ENCODE results near the gene LAMA1. TPM values are rescaled to one million over a fixed set of nuclear protein-coding genes. Genes with fewer than 3 reads are reported as not detected.
A peak's percentile ranks its signal among the peaks of the same experiment; 100 is the strongest.

Gene LAMA1
- total RNA-seq, 1 donor from 2014 or later, result 1.4 TPM

DNA sequence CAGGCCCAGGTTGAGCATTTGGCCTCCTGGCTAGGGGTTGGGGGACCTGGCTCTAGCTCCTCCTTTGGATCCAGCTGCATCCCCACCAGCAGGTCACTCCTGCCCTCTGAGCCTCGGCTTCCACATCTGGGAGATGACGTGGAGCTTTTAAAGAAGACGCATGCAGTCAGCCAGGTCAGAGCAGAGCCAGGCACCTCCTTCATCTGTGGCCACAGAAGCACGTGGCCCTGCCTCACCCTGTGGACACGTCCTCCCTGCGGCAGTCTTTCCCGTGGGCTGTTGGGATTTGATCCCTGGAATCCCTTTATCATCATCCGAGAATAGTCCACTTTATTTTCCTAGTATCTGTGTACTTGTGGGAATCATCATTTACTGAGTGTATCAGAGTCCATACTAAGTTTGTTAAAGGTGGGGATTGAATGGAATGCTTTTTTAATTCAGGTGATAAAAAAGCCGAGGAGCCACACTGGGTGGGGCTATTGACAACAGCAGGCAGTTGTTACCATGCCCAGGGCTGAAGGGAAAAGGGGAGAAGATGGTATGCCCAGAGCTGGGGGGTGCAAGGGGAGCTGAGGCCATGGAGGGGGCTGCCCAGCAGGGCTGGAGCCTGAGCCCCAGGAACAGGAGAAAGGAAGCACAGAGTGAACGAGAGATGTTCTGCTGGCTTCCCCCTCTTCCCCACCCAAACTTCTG lies 170.1 kb downstream of the LAMA1 start:
- Histone ChIP-seq H3K27ac (no peak overlapping the region), H3K4me1 (no peaks in the 10 kb centered on the region), H3K9me3 (no peaks in the 10 kb centered on the region), H3K4me3 (no peak overlapping the region), H3K27me3 (no peaks in the 10 kb centered on the region), H3K36me3 (no peaks in the 10 kb centered on the region)
- intact Hi-C loops (cut with DNase I), result no loop called here
- no peak for DNase-seq
- ATAC-seq, result no peak
- TF ChIP-seq, protein P1, sequence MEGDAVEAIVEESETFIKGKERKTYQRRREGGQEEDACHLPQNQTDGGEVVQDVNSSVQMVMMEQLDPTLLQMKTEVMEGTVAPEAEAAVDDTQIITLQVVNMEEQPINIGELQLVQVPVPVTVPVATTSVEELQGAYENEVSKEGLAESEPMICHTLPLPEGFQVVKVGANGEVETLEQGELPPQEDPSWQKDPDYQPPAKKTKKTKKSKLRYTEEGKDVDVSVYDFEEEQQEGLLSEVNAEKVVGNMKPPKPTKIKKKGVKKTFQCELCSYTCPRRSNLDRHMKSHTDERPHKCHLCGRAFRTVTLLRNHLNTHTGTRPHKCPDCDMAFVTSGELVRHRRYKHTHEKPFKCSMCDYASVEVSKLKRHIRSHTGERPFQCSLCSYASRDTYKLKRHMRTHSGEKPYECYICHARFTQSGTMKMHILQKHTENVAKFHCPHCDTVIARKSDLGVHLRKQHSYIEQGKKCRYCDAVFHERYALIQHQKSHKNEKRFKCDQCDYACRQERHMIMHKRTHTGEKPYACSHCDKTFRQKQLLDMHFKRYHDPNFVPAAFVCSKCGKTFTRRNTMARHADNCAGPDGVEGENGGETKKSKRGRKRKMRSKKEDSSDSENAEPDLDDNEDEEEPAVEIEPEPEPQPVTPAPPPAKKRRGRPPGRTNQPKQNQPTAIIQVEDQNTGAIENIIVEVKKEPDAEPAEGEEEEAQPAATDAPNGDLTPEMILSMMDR (IDR thresholded peaks at IDR 0.05), result no peak

DNA sequence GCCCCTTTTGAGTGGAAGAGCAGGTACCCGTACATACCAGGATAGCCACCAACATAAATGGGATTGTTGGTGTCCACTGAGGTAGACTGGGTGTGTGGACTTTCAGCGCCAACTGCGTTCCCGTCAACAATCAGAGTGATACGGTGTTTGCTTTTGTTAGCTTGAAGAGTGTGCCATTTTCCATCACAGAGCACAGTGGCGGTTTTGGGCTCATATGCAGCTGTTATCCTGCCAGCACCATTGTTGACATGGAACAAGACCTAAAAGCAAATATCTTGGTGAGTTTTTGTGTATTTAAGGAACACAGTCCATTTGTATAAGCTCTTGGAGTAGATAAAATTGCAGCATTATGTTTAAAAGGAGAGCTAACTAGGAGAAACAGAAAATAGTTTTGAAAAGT lies 174.5 kb downstream of the LAMA1 start:
- H3K4me1 ChIP-seq, result no peaks in the 10 kb centered on the region
- H3K27ac ChIP-seq, result no peak overlapping the region
- H3K4me3 ChIP-seq, result no peak overlapping the region
- TF ChIP-seq, protein P1 (IDR thresholded peaks at IDR 0.05), result no peak
- no peaks in the 10 kb centered on the region for H3K27me3 ChIP-seq
- intact Hi-C loops (cut with DNase I), result no loop called here
- no peaks in the 10 kb centered on the region for H3K36me3 ChIP-seq
- DNase-seq (no peak), ATAC-seq (peak; percentile 23)
- H3K9me3 ChIP-seq, result no peaks in the 10 kb centered on the region

DNA sequence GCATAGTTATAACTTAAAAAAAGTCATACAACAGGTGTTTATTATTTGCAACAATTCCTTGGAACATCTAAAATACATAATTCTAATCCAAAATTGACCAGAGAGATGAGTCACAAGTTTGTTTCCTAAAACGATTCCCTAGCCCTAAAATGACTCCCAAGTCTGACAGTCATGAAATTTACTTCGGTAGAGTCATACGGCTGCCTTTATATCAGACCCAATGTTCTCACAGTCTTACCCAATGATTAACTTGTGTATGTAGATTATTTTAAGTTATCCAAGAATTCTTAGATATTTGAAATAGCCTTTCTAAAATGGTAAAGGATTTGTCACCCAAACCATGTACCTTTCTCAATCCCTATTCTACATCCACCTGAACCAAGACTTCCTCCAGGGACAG lies 174.9 kb downstream of the LAMA1 start:
- Histone ChIP-seq H3K4me1 (no peaks in the 10 kb centered on the region), H3K36me3 (no peaks in the 10 kb centered on the region), H3K27me3 (no peaks in the 10 kb centered on the region), H3K9me3 (no peaks in the 10 kb centered on the region), H3K27ac (no peak overlapping the region), H3K4me3 (no peak overlapping the region)
- intact Hi-C loops (cut with DNase I), result no loop called here
- TF ChIP-seq, protein P1 (IDR thresholded peaks at IDR 0.05), result no peak
- DNase-seq (no peak), ATAC-seq (no peak)

DNA sequence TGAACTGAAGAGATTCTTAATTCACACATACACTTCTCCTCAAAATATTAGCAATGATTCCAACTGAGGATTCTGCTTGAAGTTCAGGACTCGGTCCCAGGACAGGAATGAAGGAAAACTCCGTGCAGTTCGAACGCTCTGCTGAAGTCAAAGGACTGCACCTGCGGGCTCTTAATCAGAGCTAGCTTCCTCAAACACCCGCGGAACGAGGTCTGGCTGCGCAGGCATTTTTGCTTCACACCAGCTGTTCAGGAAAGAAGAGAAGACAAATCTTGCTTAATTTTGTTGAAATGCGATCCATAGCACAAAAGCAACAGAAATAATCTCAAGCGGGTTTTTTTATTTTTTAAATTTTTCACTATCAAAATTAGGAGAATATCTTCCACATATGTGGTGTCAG lies 175.6 kb downstream of the LAMA1 start:
- H3K9me3 ChIP-seq, result no peaks in the 10 kb centered on the region
- ATAC-seq (no peak), DNase-seq (no peak)
- no peaks in the 10 kb centered on the region for H3K4me1 ChIP-seq
- intact Hi-C loops (cut with DNase I), result no loop called here
- no peaks in the 10 kb centered on the region for H3K27me3 ChIP-seq
- no peak overlapping the region for H3K27ac ChIP-seq
- TF ChIP-seq, protein P1 (IDR thresholded peaks at IDR 0.05), result no peak
- no peak overlapping the region for H3K4me3 ChIP-seq
- H3K36me3 ChIP-seq, result no peaks in the 10 kb centered on the region

DNA sequence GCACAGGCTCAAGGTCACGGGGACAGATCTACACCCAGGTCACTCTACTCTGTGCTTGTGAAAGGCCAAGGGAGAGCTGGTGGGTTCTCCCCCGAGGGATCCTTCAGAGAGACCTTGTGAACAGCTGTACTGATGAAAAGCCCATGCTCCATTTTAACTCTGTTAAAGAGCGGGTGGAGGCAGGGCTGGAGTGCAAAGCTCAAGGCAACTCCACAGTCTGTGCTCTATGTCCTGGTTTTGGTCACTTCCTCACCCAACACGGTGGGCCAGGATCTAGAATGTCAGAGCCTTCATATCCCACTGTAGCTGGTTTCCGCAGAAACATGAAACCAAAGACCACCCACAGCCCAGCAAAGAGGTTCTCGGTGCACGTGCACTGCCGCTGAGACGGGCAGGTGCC lies 177.1 kb downstream of the LAMA1 start:
- Histone ChIP-seq H3K9me3 (no peaks in the 10 kb centered on the region), H3K4me3 (no peak overlapping the region)
- DNase-seq, result no peak

More for the DNA sequence above, 177.1 kb downstream of the LAMA1 start:
- intact Hi-C loops (cut with DNase I), result no loop called here
- no peak overlapping the region for H3K27ac ChIP-seq
- TF ChIP-seq, protein P1 (IDR thresholded peaks at IDR 0.05), result no peak
- H3K36me3 ChIP-seq, result no peaks in the 10 kb centered on the region
- no peaks in the 10 kb centered on the region for H3K27me3 ChIP-seq
- no peaks in the 10 kb centered on the region for H3K4me1 ChIP-seq
- ATAC-seq, result no peak
